IPS-11a (cell line): ENCODE results near the gene FAM118B.
"Not testable (repeated sequence)": the region's sequence is repeated elsewhere in the genome, so short reads cannot be mapped to it uniquely, and the experiment has no call there.

Experiments used
- H3K4me3 ChIP-seq: one replicate; pipeline ENCODE4 v1.5.1; 2013; ENCODE audit warnings: low read depth, low read length, control low read depth

The FAM118B gene

GRCh38 chr11:126308771-126309170 is 97.2 kb downstream of the FAM118B start:
- H3K4me3 ChIP-seq = not testable (repeated sequence)

GRCh38 chr11:126310200-126310991 is 98.8 kb downstream of the FAM118B start:
- no peak overlapping the region for H3K4me3 ChIP-seq

GRCh38 chr11:126310992-126311310 is 99.4 kb downstream of the FAM118B start:
- H3K4me3 ChIP-seq = no peak overlapping the region

- no peak overlapping the region for H3K4me3 ChIP-seq
Measured at GRCh38 chr11:126311401-126312291, 100.1 kb downstream of the FAM118B start.
